K562 (cell line): Measurements from ENCODE around the gene TRIAP1. TPM values are rescaled to one million over a fixed set of nuclear protein-coding genes. Genes with fewer than 3 reads are reported as not detected.

Experiments used
- ARHGAP35 ChIP-seq: fragments of 450-650 bp; IDR thresholded peaks from 2 replicates; pipeline ENCODE4 v1.6.1; 2018; ENCODE audit not compliant: partially characterized antibody
- BCLAF1 ChIP-seq, 2 experiments: fragments of 450-650 bp in 1 of 2; IDR thresholded peaks; 2 replicates each; pipeline ENCODE4 v1.6.1; 2011 to 2017; ENCODE audit warnings: low read depth in 2 of 2, antibody characterized with exemption in 1 of 2, borderline replicate concordance in 1 of 2, low read length in 1 of 2, mild to moderate bottlenecking in 1 of 2, mixed read lengths in 1 of 2; ENCODE audit not compliant: control insufficient read depth in 1 of 2
- BRF1 ChIP-seq: IDR thresholded peaks from 3 replicates; pipeline ENCODE4 v1.6.1; 2011; ENCODE audit warnings: borderline replicate concordance, mild to moderate bottlenecking; ENCODE audit not compliant: insufficient read length; ENCODE audit errors: extremely low read depth
- E2F4 ChIP-seq: sonication (generic); formaldehyde crosslinking; IDR thresholded peaks from 2 replicates; pipeline ENCODE4 v1.8.0; 2022; ENCODE audit warnings: mild to moderate bottlenecking, low read depth, missing genetic modification reagents
- FOXA1 ChIP-seq: fragments of 450-650 bp; IDR thresholded peaks from 2 replicates; pipeline ENCODE4 v1.6.1; 2016; ENCODE audit warnings: mild to moderate bottlenecking, borderline replicate concordance
- GABPB2 ChIP-seq: fragments of 250-450 bp; sonication (Bioruptor Pico); conservative IDR thresholded peaks from 2 replicates; pipeline ENCODE4 v1.5.1; 2021; ENCODE audit warnings: mild to moderate bottlenecking
- HNRNPK ChIP-seq: fragments of 200-400 bp; formaldehyde crosslinking; IDR thresholded peaks from one replicate; pipeline ENCODE4 v1.6.1; 2018; ENCODE audit warnings: mild to moderate bottlenecking, low read depth, low read length; ENCODE audit not compliant: poor library complexity, severe bottlenecking
- MTA2 ChIP-seq: fragments of 450-650 bp; IDR thresholded peaks from 2 replicates; pipeline ENCODE4 v1.6.1; 2016; ENCODE audit warnings: low read depth
- NELFE ChIP-seq: IDR thresholded peaks from 2 replicates; pipeline ENCODE4 v1.6.1; 2011; ENCODE audit warnings: mild to moderate bottlenecking; ENCODE audit not compliant: insufficient read depth, insufficient read length
- NKRF ChIP-seq: fragments of 450-650 bp; IDR thresholded peaks from 2 replicates; pipeline ENCODE4 v1.6.1; 2016; ENCODE audit warnings: borderline replicate concordance
- PHF20 ChIP-seq: fragments of 450-650 bp; IDR thresholded peaks from 2 replicates; pipeline ENCODE4 v1.6.1; 2018; ENCODE audit not compliant: partially characterized antibody
- POLR2AphosphoS2 ChIP-seq: IDR thresholded peaks from 2 replicates; pipeline ENCODE4 v1.6.1; 2012; ENCODE audit warnings: low read length, improper control_type of control experiment
- SP1 ChIP-seq: sonication (generic); formaldehyde crosslinking; IDR thresholded peaks from 2 replicates; pipeline ENCODE4 v1.8.1; 2022; ENCODE audit warnings: mild to moderate bottlenecking, missing genetic modification reagents
- TARDBP ChIP-seq: fragments of 450-650 bp; IDR thresholded peaks from 2 replicates; pipeline ENCODE4 v1.6.1; 2016
- U2AF2 ChIP-seq: fragments of 200-400 bp; formaldehyde crosslinking; optimal IDR thresholded peaks from 2 replicates; pipeline ENCODE3; 2017; ENCODE audit warnings: low read depth, mild to moderate bottlenecking, low read length
- ZNF165 ChIP-seq: fragments of 250-450 bp; sonication (Bioruptor Pico); IDR thresholded peaks from 2 replicates; pipeline ENCODE4 v1.4.0; 2020; ENCODE audit warnings: borderline replicate concordance
- ZNF644 ChIP-seq: fragments of 200-800 bp; sonication (Bioruptor generic); IDR thresholded peaks from 2 replicates; pipeline ENCODE4 v1.6.1; 2016; ENCODE audit warnings: low read depth, missing genetic modification characterization, missing compliant biosample characterization
- ZNF740 ChIP-seq, 3 experiments: fragments of 200-800 bp in 1 of 3; sonication (Bioruptor generic) in 1 of 3; sonication (generic) in 1 of 3; formaldehyde crosslinking in 1 of 3; IDR thresholded peaks; 2 replicates each; pipeline versions ENCODE4 v1.6.1 to v1.8.0; 2016 to 2022; ENCODE audit warnings: mild to moderate bottlenecking in 2 of 3, missing compliant biosample characterization in 2 of 3, missing genetic modification characterization in 2 of 3, missing genetic modification reagents in 1 of 3
- ZNF785 ChIP-seq: fragments of 250-450 bp; sonication (Bioruptor Pico); IDR thresholded peaks from 2 replicates; pipeline ENCODE4 v1.4.0; 2020; ENCODE audit warnings: mild to moderate bottlenecking
- polyA plus RNA-seq, 8 experiments: library from polyadenylated mRNA; depleted of rRNA in 4 of 8; stranded (reverse) in 5 of 8; unstranded in 3 of 8; fragments of >200 nt; fragmentation: Nextera tagmentation in 2 of 8; fragmentation: Illumina TruSeq in 1 of 8; extraction: Ambion mirVana in 2 of 8; extraction: Trizol in 1 of 8; gene quantifications; 2 replicates each; pipeline versions ENCODE4 v1.2.1 to v1.2.3, GENCODE V29; 2011 to 2014; ENCODE audit warnings: inconsistent platforms in 1 of 8, missing spikeins in 1 of 8
- total RNA-seq, 7 experiments: library from RNA; depleted of rRNA in 6 of 7; stranded (reverse); fragments of >200 nt in 6 of 7; fragmentation: Illumina TruSeq in 2 of 7; extraction: Trizol in 2 of 7; gene quantifications; 2 replicates each; pipeline versions ENCODE4 v1.2.1 to v1.2.3, GENCODE V29; 2011 to 2021; ENCODE audit warnings: low replicate concordance in 1 of 7

TRIAP1 gene
- total and polyA plus RNA-seq, 9 of the 15 experiments (the other 6 are each of a cell fraction or from before 2014, with no cell fraction given): 37.3 to 354 (median 65.4) TPM

GRCh38 chr12:120469450-120470149, 23.4 kb upstream of the TRIAP1 start, which contains the start of gene SRSF9 (continued):
- TF ChIP-seq ARHGAP35 (no peak), HNRNPK (no peak), U2AF2 (no peak), NKRF (no peak; the same call in none of the 2 replicates), NELFE (no peak), FOXA1 (no peak), SP1 (CRISPR knock-in tag) (peak; percentile 73), MTA2 (no peak), BCLAF1 (IDR thresholded peaks at IDR 0.05; ENCODE audit: borderline replicate concordance in 1 of 2, control insufficient read depth in 1 of 2, low read depth in 2 of 2, low read length in 1 of 2) (no peak), ZNF740 (CRISPR knock-in tag; IDR thresholded peaks at IDR 0.05) (no peak), ZNF740 (tag; IDR thresholded peaks at IDR 0.05) (peak in 1 of 2 experiments; percentile 58; a peak in 1 of 4 replicates), ZNF785 (CRISPR knock-in tag) (no peak), BRF1 (no peak), GABPB2 (CRISPR knock-in tag) (no peak), PHF20 (peak; percentile 53), E2F4 (peak; percentile 53; the same call in 1 of the 2 replicates), POLR2AphosphoS2 (peak; percentile 47; the same call in 1 of the 2 replicates), ZNF644 (tag) (no peak), ZNF165 (CRISPR knock-in tag) (no peak), TARDBP (peak; percentile 48; the same call in 1 of the 2 replicates)
